HepG2 (cell line): ENCODE data around the gene FHL1. TPM values are rescaled to one million over a fixed set of nuclear protein-coding genes. Genes with fewer than 3 reads are reported as not detected.

ENCODE experiments used
- ATAC-seq: fragments of 200-7000 bp; cut with Tn5 transposase; 3 replicates; pipeline ENCODE4 v1.9.1; 2020; ENCODE audit warnings: mild to moderate bottlenecking, moderate library complexity
- BruUV-seq: library from RNA; stranded (reverse); fragments of 400-500 nt; replicated peaks from 2 replicates; lab custom pipeline; 2021; lab: Mats Ljungman, UMichigan
- CTCF ChIA-PET: fragments of 300-600 bp; formaldehyde crosslinking; extraction: SDS; loops from one replicate; lab custom pipeline; 2021; ENCODE audit warnings: low total read pairs, inconsistent platforms, low intra/inter-chr PET ratio; lab: Yijun Ruan, JAX
- POLR2A ChIA-PET: fragments of 350-600 bp; sonication (Branson Sonifier 250); formaldehyde crosslinking; loops from one replicate; lab custom pipeline; 2020; ENCODE audit warnings: antibody characterized with exemption, inconsistent platforms; lab: Yijun Ruan, JAX
- DNase-seq: peaks from one replicate; pipeline ENCODE4 v3.0.0-alpha.2; 2015; ENCODE audit warnings: low spot score
- FAIRE-seq: peaks from 3 replicates; lab custom pipeline; 2011; peaks lifted over from hg19 to GRCh38; lab: Jason Lieb, UNC
- H2AFZ ChIP-seq: one replicate; pipeline ENCODE4 v1.6.1; 2011; ENCODE audit warnings: low read length, inconsistent platforms
- H3K27ac ChIP-seq: fragments of 300-600 bp; 3 replicates; pipeline ENCODE4 v1.8.0; 2011; ENCODE audit warnings: mixed run types, mild to moderate bottlenecking, mixed read lengths, low read length, inconsistent platforms; ENCODE audit not compliant: insufficient read depth; ENCODE audit errors: extremely low read length
- H3K27me3 ChIP-seq, 2 experiments: fragments of 200-600 bp in 1 of 2; 2 replicates in 1 of 2; 3 replicates in 1 of 2; pipeline versions ENCODE4 v1.6.0 to v1.8.0; 2011; ENCODE audit warnings: low read length in 2 of 2, mild to moderate bottlenecking in 2 of 2, moderate library complexity in 2 of 2, inconsistent platforms in 1 of 2; ENCODE audit not compliant: insufficient read depth in 2 of 2, control insufficient read depth in 1 of 2
- H3K36me3 ChIP-seq, 2 experiments: fragments of 200-600 bp in 1 of 2; replicated peaks in 1 of 2; 2 replicates in 1 of 2; 3 replicates in 1 of 2; pipeline versions ENCODE4 v1.5.1 to v1.8.0; 2011; ENCODE audit warnings: low read length in 2 of 2, inconsistent platforms in 1 of 2; ENCODE audit not compliant: insufficient read depth in 2 of 2, control insufficient read depth in 1 of 2
- H3K4me1 ChIP-seq: 2 replicates; pipeline ENCODE4 v1.5.1; 2012; ENCODE audit warnings: low read length, inconsistent platforms; ENCODE audit not compliant: insufficient read depth
- H3K4me2 ChIP-seq: 2 replicates; pipeline ENCODE4 v1.6.0; 2011; ENCODE audit warnings: low read depth, low read length, inconsistent platforms
- H3K4me3 ChIP-seq, 3 experiments: fragments of 200-600 bp in 1 of 3; sonication (generic), shearing (Covaris generic) in 1 of 3; replicated peaks in 1 of 3; 2 replicates each; pipeline ENCODE4 v1.5.1; 2011 to 2016; ENCODE audit warnings: low read length in 3 of 3, inconsistent platforms in 2 of 3, low read depth in 2 of 3, mild to moderate bottlenecking in 2 of 3, control low read depth in 1 of 3, mixed read lengths in 1 of 3; ENCODE audit not compliant: insufficient read depth in 1 of 3
- H3K79me2 ChIP-seq: one replicate; pipeline ENCODE4 v1.6.1; 2011; ENCODE audit warnings: low read length, inconsistent platforms; ENCODE audit not compliant: insufficient read depth
- H3K9ac ChIP-seq: 2 replicates; pipeline ENCODE4 v1.6.0; 2011; ENCODE audit warnings: mild to moderate bottlenecking, low read depth, low read length, inconsistent platforms; ENCODE audit not compliant: insufficient read depth
- H3K9me3 ChIP-seq: 2 replicates; pipeline ENCODE4 v1.5.1; 2012; ENCODE audit warnings: mild to moderate bottlenecking, low read length
- H4K20me1 ChIP-seq: 2 replicates; pipeline ENCODE4 v1.6.0; 2011; ENCODE audit warnings: inconsistent platforms, mild to moderate bottlenecking, low read length, moderate library complexity; ENCODE audit not compliant: insufficient read depth
- CBX1 ChIP-seq: IDR thresholded peaks from one replicate; pipeline ENCODE4 v1.6.1; 2016; ENCODE audit warnings: antibody characterized with exemption, low read depth
- POLR2G ChIP-seq: fragments of 200-400 bp; formaldehyde crosslinking; IDR thresholded peaks from 2 replicates; pipeline ENCODE4 v1.6.1; 2018; ENCODE audit warnings: mild to moderate bottlenecking, low read depth, low read length, moderate library complexity
- WGBS: methylation state at CpG from one replicate; pipeline ENCODE4 v1.1.6; 2017; ENCODE audit warnings: low lambda C conversion rate; 5-methylcytosine and 5-hydroxymethylcytosine counted together
- in situ Hi-C: cut with HindIII; loops from 2 replicates; pipeline ENCODE4 v1.10.0; 2017; ENCODE audit warnings: low pct_unique_long_range_greater_than_20kb; ENCODE audit not compliant: extremely low pct_ligation_motif_present
- intact Hi-C: fragments of 100-400 bp; cut with micrococcal nuclease; formaldehyde crosslinking; loops from one replicate; pipeline ENCODE4 v1.10.0; 2022; ENCODE audit not compliant: unreplicated experiment
- polyA plus RNA-seq, 8 experiments: library from polyadenylated mRNA; depleted of rRNA in 3 of 8; stranded (reverse) in 7 of 8; unstranded in 1 of 8; fragments of >200 nt; fragmentation: Illumina TruSeq in 4 of 8; extraction: Trizol in 4 of 8; gene quantifications; 2 replicates each; pipeline versions ENCODE4 v1.2.1 to v1.2.3, GENCODE V29; 2011 to 2016; ENCODE audit warnings: low read depth in 4 of 8, missing spikeins in 1 of 8, mixed read lengths in 1 of 8; ENCODE audit not compliant: insufficient read depth in 1 of 8
- total RNA-seq, 5 experiments: library from RNA; depleted of rRNA; stranded (reverse); fragments of >200 nt; fragmentation: Illumina TruSeq; extraction: Trizol; gene quantifications; 2 replicates each; pipeline ENCODE4 v1.2.3, GENCODE V29; 2016; ENCODE audit warnings: low read depth in 1 of 5

FHL1 gene
- total and polyA plus RNA-seq, 2 of the 13 experiments (the other 11 are each of a cell fraction or from before 2014, with no cell fraction given) = 0.33 TPM; not detected in 1

- H3K27ac ChIP-seq = no peak overlapping the region
- no peaks in the 10 kb centered on the region for H3K4me1 ChIP-seq
- no peaks in the 10 kb centered on the region for H3K36me3 ChIP-seq
- H3K4me3 ChIP-seq = no peak overlapping the region
- in situ Hi-C loops (no loop called here), intact Hi-C loops (no loop called here)
- CTCF ChIA-PET = no interaction called here
- H3K9me3 ChIP-seq = no peaks in the 10 kb centered on the region
- no peaks in the 10 kb centered on the region; a peak in 2 of 5 replicates for H3K27me3 ChIP-seq
- H3K9ac ChIP-seq = no peak overlapping the region
- no peaks in the 10 kb centered on the region for H3K79me2 ChIP-seq
- no peak for DNase-seq
- FAIRE-seq = no peak
- H3K4me2 ChIP-seq = no peak overlapping the region
- no TSS peak for BruUV-seq
- 10% methylated on average over 2 of the region's 2 CpGs for WGBS
- TF ChIP-seq POLR2G = no peak
- H2AFZ ChIP-seq = no peak overlapping the region
- H4K20me1 ChIP-seq = no peaks in the 10 kb centered on the region
- no peak for ATAC-seq
- POLR2A ChIA-PET = no interaction called here
Observed at GRCh38 chrX:136204571-136204970, 57.2 kb downstream of the FHL1 start.

DNA sequence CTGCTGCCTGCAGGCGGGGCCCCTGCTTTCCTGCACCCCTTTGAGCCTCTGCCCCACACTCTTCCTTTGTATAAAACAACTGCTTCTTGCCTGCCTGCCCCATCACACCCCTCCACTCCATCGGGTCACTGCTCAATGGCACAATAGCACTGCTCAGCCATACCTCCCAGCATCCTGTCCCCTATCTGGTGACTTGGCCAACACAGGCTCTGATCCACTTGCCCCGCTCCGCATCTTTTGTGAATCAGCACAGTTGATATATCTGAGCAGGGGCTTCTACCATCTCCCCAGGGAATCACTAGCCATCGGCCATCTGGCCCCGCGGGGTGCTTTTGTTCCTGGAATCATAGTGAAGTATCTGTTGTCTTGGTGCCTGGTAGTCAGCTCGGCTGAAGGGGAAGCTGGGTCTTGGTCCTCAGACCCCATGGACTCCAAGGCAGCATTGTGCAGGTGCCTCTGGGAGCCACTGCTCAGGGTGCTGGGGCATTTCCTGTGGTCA lies 58.6 kb downstream of the FHL1 start:
- H3K9me3 ChIP-seq = no peaks in the 10 kb centered on the region
- intact Hi-C loops (loop anchor here (5.0 kb wide), 1 partner anchor 179 kb away; no protein-coding TSS in a partner anchor), in situ Hi-C loops (no loop called here)
- no peak overlapping the region for H3K4me2 ChIP-seq
- TF ChIP-seq CBX1 = no peak
- ATAC-seq = no peak
- no peaks in the 10 kb centered on the region for H3K79me2 ChIP-seq
- H3K4me3 ChIP-seq = no peak overlapping the region
- H3K27ac ChIP-seq = no peak overlapping the region
- no peaks in the 10 kb centered on the region for H3K36me3 ChIP-seq
- no peaks in the 10 kb centered on the region for H4K20me1 ChIP-seq
- H2AFZ ChIP-seq = no peak overlapping the region
- ChIA-PET CTCF (no interaction called here), POLR2A (no interaction called here)
- no peak for DNase-seq
- no peaks in the 10 kb centered on the region; a peak in 2 of 5 replicates for H3K27me3 ChIP-seq
- no peak overlapping the region for H3K9ac ChIP-seq
- FAIRE-seq = no peak
- no peaks in the 10 kb centered on the region for H3K4me1 ChIP-seq
- BruUV-seq = no TSS peak
- 67% methylated on average over 3 of the region's 8 CpGs for WGBS
